Gastrocnemius medialis (tissue), 4 donors: ENCODE measurements around the gene CYTH2. TPM values are rescaled to one million over a fixed set of nuclear protein-coding genes. Genes with fewer than 3 reads are reported as not detected.
A peak's percentile ranks its signal among the peaks of the same experiment; 100 is the strongest.

ENCODE experiments used
- ATAC-seq, 2 donors: fragments of 150-250 bp; one replicate each; pipeline ENCODE4 v1.9.1; 2016
- DNase-seq, 2 donors: peaks; one replicate each; pipeline ENCODE4 v3.0.0-alpha.2; 2019
- H3K27ac ChIP-seq, 4 donors: fragments of 200-600 bp; sonication (generic); 1 replicate in 1 of 4; 2 replicates in 3 of 4; pipeline ENCODE4 v1.5.1; 2016 to 2018; ENCODE audit warnings: mild to moderate bottlenecking in 2 of 4, moderate library complexity in 1 of 4
- H3K27me3 ChIP-seq, 3 donors: fragments of 200-600 bp; sonication (generic) in 2 of 3; 1 replicate in 1 of 3; 2 replicates in 2 of 3; pipeline versions ENCODE4 v1.5.1 to v1.6.0; 2016 to 2019; ENCODE audit warnings: mild to moderate bottlenecking in 1 of 3, moderate library complexity in 1 of 3
- H3K36me3 ChIP-seq, 2 donors: fragments of 200-600 bp; sonication (generic) in 1 of 2; one replicate each; pipeline ENCODE4 v1.5.1; 2017 to 2018
- H3K4me1 ChIP-seq, 2 donors: fragments of 200-600 bp; sonication (generic) in 1 of 2; one replicate each; pipeline ENCODE4 v1.5.1; 2016 to 2017; ENCODE audit warnings: mild to moderate bottlenecking in 2 of 2
- H3K4me3 ChIP-seq, 4 donors: fragments of 200-600 bp; sonication (generic) in 3 of 4; 1 replicate in 1 of 4; 2 replicates in 3 of 4; pipeline ENCODE4 v1.5.1; 2016 to 2019; ENCODE audit warnings: mild to moderate bottlenecking in 2 of 4
- H3K9me3 ChIP-seq, 3 donors: fragments of 200-600 bp; sonication (generic) in 2 of 3; 1 replicate in 1 of 3; 2 replicates in 2 of 3; pipeline ENCODE4 v1.5.1; 2016 to 2019
- CTCF ChIP-seq, 5 experiments: fragments of 450-650 bp in 3 of 5; fragments of 200-600 bp in 2 of 5; sonication (generic) in 2 of 5; IDR thresholded peaks in 4 of 5; conservative IDR thresholded peaks in 1 of 5; 1 replicate in 4 of 5; 2 replicates in 1 of 5; pipeline ENCODE4 v1.5.1; 2016 to 2019; ENCODE audit warnings: antibody characterized with exemption in 5 of 5, mild to moderate bottlenecking in 3 of 5, moderate library complexity in 3 of 5
- POLR2A ChIP-seq, 2 donors: fragments of 450-650 bp; IDR thresholded peaks; one replicate each; pipeline ENCODE4 v1.6.1; 2017; ENCODE audit warnings: antibody characterized with exemption in 2 of 2, mild to moderate bottlenecking in 2 of 2, moderate library complexity in 2 of 2
- in situ Hi-C, 4 donors: fragments of 200-750 bp; cut with MboI; loops; one replicate each; pipeline versions ENCODE4 v1.15.0 to v1.8.0; 2017; ENCODE audit warnings: low sequenced_read_pairs in 4 of 4
- intact Hi-C: fragments of 100-400 bp; cut with DNase I; formaldehyde crosslinking; loops from one replicate; pipeline ENCODE4 v1.15.1; 2023; ENCODE audit warnings: low total_unique reads
- total RNA-seq, 4 donors: library from RNA; depleted of rRNA; stranded (reverse); fragments of >200 nt; gene quantifications; one replicate each; pipeline versions ENCODE4 v1.1.0 to v1.2.3, GENCODE V29; 2016

CYTH2 gene
- total RNA-seq, 4 donors from 2014 or later = 24.3 to 35.2 (median 26.9) TPM

GRCh38 chr19:48433337-48433736, 35.8 kb upstream of the CYTH2 start:
- ATAC-seq (no peak), DNase-seq (no peak)
- Histone ChIP-seq H3K27me3 (peaks cover 6 to 10% (median 8%) of the 10 kb centered on the region in 3 donors), H3K36me3 (no peaks in the 10 kb centered on the region), H3K9me3 (no peaks in the 10 kb centered on the region), H3K4me1 (no peaks in the 10 kb centered on the region), H3K4me3 (no peak overlapping the region), H3K27ac (no peak overlapping the region)
- TF ChIP-seq POLR2A (IDR thresholded peaks at IDR 0.05) = no peak
- TF ChIP-seq CTCF (IDR thresholded peaks at IDR 0.05 in 4 of 5, conservative IDR thresholded peaks at IDR 0.05 in 1 of 5) = no peak
- in situ Hi-C loops (no loop called here), intact Hi-C loops (no loop called here)

- Histone ChIP-seq H3K4me1 (no peaks in the 10 kb centered on the region), H3K4me3 (no peak overlapping the region), H3K9me3 (no peaks in the 10 kb centered on the region), H3K27ac (no peak overlapping the region), H3K36me3 (no peaks in the 10 kb centered on the region), H3K27me3 (peaks cover 17 to 36% (median 25%) of the 10 kb centered on the region in 3 donors)
- DNase-seq (no peak), ATAC-seq (no peak)
- in situ Hi-C loops = no loop called here
- intact Hi-C loops = no loop called here
- no peak for TF ChIP-seq CTCF (IDR thresholded peaks at IDR 0.05 in 4 of 5, conservative IDR thresholded peaks at IDR 0.05 in 1 of 5)
- no peak for TF ChIP-seq POLR2A (IDR thresholded peaks at IDR 0.05)
Observed at GRCh38 chr19:48436586-48436985, 32.6 kb upstream of the CYTH2 start.

GRCh38 chr19:48441360-48442050, 27.7 kb upstream of the CYTH2 start:
- Histone ChIP-seq H3K27ac (no peak overlapping the region), H3K27me3 (peaks cover 30 to 52% (median 43%) of the 10 kb centered on the region in 3 donors), H3K36me3 (no peaks in the 10 kb centered on the region), H3K9me3 (no peaks in the 10 kb centered on the region), H3K4me3 (no peak overlapping the region), H3K4me1 (peaks cover 16 to 20% of the 10 kb centered on the region in 2 donors)
- no peak for TF ChIP-seq POLR2A (IDR thresholded peaks at IDR 0.05)
- in situ Hi-C loops (no loop called here), intact Hi-C loops (no loop called here)
- no peak for DNase-seq
- no peak for ATAC-seq

- no peak for ATAC-seq
- no peak for DNase-seq
- no peak for TF ChIP-seq POLR2A (IDR thresholded peaks at IDR 0.05)
- Histone ChIP-seq H3K27me3 (peaks cover 30 to 46% (median 43%) of the 10 kb centered on the region in 3 donors), H3K9me3 (no peaks in the 10 kb centered on the region), H3K36me3 (peaks cover 0 to 6% of the 10 kb centered on the region in 2 donors), H3K4me1 (peaks cover 18 to 22% of the 10 kb centered on the region in 2 donors), H3K27ac (no peak overlapping the region), H3K4me3 (no peak overlapping the region)
- in situ Hi-C loops (no loop called here), intact Hi-C loops (no loop called here)
Observed at GRCh38 chr19:48442116-48443035, 26.8 kb upstream of the CYTH2 start.

GRCh38 chr19:48443256-48443655, 25.9 kb upstream of the CYTH2 start:
- intact Hi-C loops (no loop called here), in situ Hi-C loops (no loop called here)
- no peaks in the 10 kb centered on the region for H3K9me3 ChIP-seq
- H3K27me3 ChIP-seq = peaks cover 25 to 46% (median 37%) of the 10 kb centered on the region in 3 donors
- TF ChIP-seq POLR2A (IDR thresholded peaks at IDR 0.05) = no peak
- no peak for TF ChIP-seq CTCF (IDR thresholded peaks at IDR 0.05 in 4 of 5, conservative IDR thresholded peaks at IDR 0.05 in 1 of 5)
- DNase-seq = no peak
- H3K4me3 ChIP-seq = peak overlapping the region in 2 of 4 donors; percentile 22 to 47
- H3K4me1 ChIP-seq = peaks cover 18 to 22% of the 10 kb centered on the region in 2 donors
- no peak overlapping the region for H3K27ac ChIP-seq
- ATAC-seq = no peak
- H3K36me3 ChIP-seq = peaks cover 0 to 14% of the 10 kb centered on the region in 2 donors
